ENCODE measurements around the gene SPSB3.

Gene SPSB3

DNA sequence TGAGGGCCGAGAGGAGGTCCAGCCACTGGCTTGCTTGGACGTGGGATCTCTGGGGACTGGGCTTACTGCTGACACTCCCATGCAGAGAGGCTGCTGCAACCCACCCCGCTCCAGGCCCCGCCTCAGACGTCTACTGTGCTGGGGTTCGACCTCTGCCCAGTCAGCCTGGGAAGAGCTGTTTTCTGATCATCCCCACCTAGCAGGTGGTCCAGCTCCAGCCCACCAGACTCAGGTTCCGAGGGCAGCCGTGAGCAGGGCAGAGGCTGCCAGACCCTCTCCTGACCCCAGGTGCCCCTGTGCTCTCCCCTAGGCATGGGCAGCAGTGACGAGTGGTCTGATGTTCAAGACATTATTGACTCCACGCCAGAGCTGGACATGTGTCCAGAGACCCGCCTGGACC, 34.4 kb downstream of the SPSB3 start:
- H3K4me3 ChIP-seq (ENCODE audit: low read depth, low read length) = no peak overlapping the region
- TF ChIP-seq CTCF (IDR thresholded peaks at IDR 0.05; ENCODE audit: low read depth, low read length, missing control alignments) = no peak
- in situ Hi-C loops (cut with HindIII; ENCODE audit: low sequenced_read_pairs) = loop anchor here (10.0 kb wide), 1 partner anchor 63 kb away; no protein-coding TSS in a partner anchor
- no peak for DNase-seq (ENCODE audit: low read depth)

GRCh38 chr16:1746693-1747195, 35.6 kb downstream of the SPSB3 start:
- no peak overlapping the region for H3K4me3 ChIP-seq (ENCODE audit: low read depth, low read length)
- no peak for TF ChIP-seq CTCF (IDR thresholded peaks at IDR 0.05; ENCODE audit: low read depth, low read length, missing control alignments)
- in situ Hi-C loops (cut with HindIII; ENCODE audit: low sequenced_read_pairs) = loop anchor here (10.0 kb wide), 1 partner anchor 62 kb away; no protein-coding TSS in a partner anchor
- DNase-seq (ENCODE audit: low read depth) = no peak

DNA sequence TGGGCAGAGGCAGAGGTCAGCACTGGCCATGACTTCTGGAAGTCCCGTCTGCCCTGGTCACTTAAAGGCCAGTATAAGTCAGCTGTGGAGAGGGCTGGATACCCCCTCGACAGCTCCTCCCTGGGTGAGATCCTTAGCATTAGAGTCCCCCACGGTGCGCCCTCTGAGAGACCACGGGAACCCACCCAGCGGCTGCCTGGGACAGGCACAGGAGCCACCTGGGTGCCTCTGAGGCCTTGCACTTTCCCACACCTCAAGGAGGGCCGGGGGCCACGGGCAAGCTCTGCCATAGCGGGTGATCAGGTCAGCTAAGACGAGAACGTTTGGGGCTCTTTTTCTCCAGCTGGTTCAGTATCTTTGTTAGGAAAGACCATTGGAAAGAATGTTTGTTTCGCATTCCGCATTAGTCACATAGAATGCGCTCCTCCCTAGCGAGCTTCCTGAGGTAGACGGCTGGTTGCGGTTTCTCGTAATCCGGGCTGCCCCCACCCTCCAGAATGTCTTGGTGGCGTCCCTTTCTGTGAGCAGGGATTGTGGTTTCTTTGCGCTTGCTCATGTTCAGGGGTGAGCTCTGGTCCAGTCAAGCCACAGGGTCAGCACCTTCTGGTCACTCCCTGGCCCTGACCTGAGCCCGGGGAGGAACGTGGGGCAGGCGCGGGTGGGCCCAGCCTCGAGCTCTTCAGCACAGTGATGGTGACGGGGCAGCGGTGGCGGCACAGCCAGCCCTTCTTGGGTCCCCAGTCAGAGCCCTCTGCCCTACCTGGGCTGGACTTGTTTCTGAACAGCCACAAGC, 36.3 kb downstream of the SPSB3 start:
- in situ Hi-C loops (cut with HindIII; ENCODE audit: low sequenced_read_pairs) = loop anchor here (10.0 kb wide), 1 partner anchor 61 kb away; no protein-coding TSS in a partner anchor
- H3K4me3 ChIP-seq (ENCODE audit: low read depth, low read length) = peak overlapping the region; percentile 21
- peak; percentile 90 for DNase-seq (ENCODE audit: low read depth)
- TF ChIP-seq CTCF (IDR thresholded peaks at IDR 0.05; ENCODE audit: low read depth, low read length, missing control alignments) = no peak

GRCh38 chr16:1745181-1745899, 37.0 kb downstream of the SPSB3 start:
- DNase-seq (ENCODE audit: low read depth) = peak; percentile 78
- in situ Hi-C loops (cut with HindIII; ENCODE audit: low sequenced_read_pairs) = loop anchor here (10.0 kb wide), 1 partner anchor 61 kb away; no protein-coding TSS in a partner anchor
- no peak for TF ChIP-seq CTCF (IDR thresholded peaks at IDR 0.05; ENCODE audit: low read depth, low read length, missing control alignments)
- H3K4me3 ChIP-seq (ENCODE audit: low read depth, low read length) = peak overlapping the region; percentile 21

DNA sequence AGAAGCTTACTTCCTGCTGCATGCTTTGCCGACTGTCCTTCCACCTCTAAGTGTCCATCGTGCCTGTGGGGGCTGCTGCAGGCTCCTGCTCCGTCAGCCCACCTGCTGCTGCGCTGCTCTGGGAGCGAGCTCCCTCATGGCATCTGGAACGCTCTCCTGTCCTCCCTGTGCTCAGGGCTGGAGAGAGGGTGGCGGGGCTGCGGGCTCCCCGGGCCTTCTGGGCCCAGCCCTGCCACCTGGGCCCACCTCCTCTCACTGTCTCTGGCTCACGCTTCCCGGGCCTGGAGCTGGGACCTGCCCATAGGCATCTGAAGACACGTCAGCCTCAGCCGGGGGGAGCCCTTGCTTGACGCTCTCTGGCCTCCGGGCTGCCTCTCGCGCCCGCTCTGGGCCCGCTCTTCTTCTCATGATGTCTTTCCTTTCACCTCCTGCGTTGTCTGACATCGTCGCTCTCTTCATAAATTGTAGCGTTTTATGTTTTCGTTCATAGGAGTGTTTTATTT, 38.0 kb downstream of the SPSB3 start:
- H3K4me3 ChIP-seq (ENCODE audit: low read depth, low read length) = no peak overlapping the region
- TF ChIP-seq CTCF (IDR thresholded peaks at IDR 0.05; ENCODE audit: low read depth, low read length, missing control alignments) = no peak
- DNase-seq (ENCODE audit: low read depth) = no peak
- in situ Hi-C loops (cut with HindIII; ENCODE audit: low sequenced_read_pairs) = loop anchor here (10.0 kb wide), 1 partner anchor 60 kb away; no protein-coding TSS in a partner anchor

All from astrocyte of the cerebellum (primary cell).